Lower leg skin (tissue), 4 donors: ENCODE results near the gene CTIF. TPM values are rescaled to one million over a fixed set of nuclear protein-coding genes. Genes with fewer than 3 reads are reported as not detected.
A peak's percentile ranks its signal among the peaks of the same experiment; 100 is the strongest.

Experiments
- DNase-seq, 2 donors: peaks; one replicate each; pipeline ENCODE4 v3.0.0-alpha.2; 2019; ENCODE audit warnings: low spot score in 2 of 2
- H3K4me3 ChIP-seq: fragments of 200-600 bp; sonication (generic); 2 replicates; pipeline ENCODE4 v1.5.1; 2017; ENCODE audit warnings: mild to moderate bottlenecking, low read depth; ENCODE audit not compliant: poor library complexity, severe bottlenecking
- POLR2A ChIP-seq, 2 donors: fragments of 450-650 bp; IDR thresholded peaks; one replicate each; pipeline ENCODE4 v1.6.1; 2016 to 2017; ENCODE audit warnings: antibody characterized with exemption in 2 of 2, mild to moderate bottlenecking in 1 of 2, moderate library complexity in 1 of 2
- WGBS, 2 donors: methylation state at CpG; one replicate each; pipeline ENCODE4 v1.1.5; 2018; 5-methylcytosine and 5-hydroxymethylcytosine counted together
- intact Hi-C: fragments of 100-400 bp; cut with DNase I; formaldehyde crosslinking; loops from one replicate; pipeline ENCODE4 v1.15.0; 2023; ENCODE audit warnings: low total_unique reads
- total RNA-seq, 4 donors: library from RNA; depleted of rRNA; stranded (reverse); fragments of >200 nt; gene quantifications; one replicate each; pipeline ENCODE4 v1.1.0, GENCODE V29; 2016
- TF ChIP-seq, protein P1 (sequence below), 3 donors: fragments of 450-650 bp; IDR thresholded peaks; one replicate each; pipeline ENCODE4 v1.5.1; 2016; ENCODE audit warnings: antibody characterized with exemption in 3 of 3, mild to moderate bottlenecking in 3 of 3, moderate library complexity in 2 of 3

The CTIF gene
- total RNA-seq, 4 donors from 2014 or later: 22.6 to 44.0 (median 30.2) TPM

DNA sequence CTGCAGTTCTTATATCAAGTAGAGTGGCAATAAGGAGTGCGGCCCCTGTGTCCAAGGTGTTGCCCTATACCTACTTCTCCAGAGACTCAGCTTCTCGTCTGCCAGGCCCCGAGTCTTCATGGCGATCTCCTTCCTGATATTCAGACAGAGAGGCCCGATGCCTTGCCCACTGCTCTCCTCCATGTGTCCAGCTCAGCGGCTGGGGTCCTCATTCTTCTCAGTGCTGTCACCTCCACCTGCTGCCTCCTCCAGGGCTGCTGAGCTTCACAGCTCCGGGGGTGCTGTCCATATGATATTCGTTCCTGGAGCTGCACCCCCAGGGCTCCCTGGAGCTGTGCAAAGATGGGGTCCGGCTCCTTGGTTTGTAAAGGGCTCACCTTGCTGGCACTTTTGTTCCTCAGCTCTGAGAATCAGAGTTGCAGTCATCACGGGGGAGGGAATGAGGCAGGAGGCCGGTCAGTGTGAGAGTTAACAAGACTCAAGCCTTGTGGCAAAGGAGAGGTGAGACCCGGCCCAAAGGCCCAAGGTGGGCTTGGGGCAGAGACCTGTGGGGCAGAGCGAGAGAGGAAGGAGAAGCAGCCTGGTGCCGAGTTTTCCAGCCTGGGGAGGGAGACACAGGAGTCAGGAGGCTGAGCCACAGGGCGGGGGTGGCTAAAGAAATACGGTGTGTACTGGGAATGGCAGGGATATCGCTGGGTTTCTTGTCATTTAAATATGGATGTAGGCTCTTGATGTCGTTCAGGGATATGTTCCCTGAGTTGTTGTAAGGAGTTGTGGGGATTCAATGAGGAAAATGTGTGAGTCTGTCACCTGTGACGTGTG lies 120.6 kb downstream of the CTIF start:
- intact Hi-C loops: loop anchor here (5.0 kb wide), 1 partner anchor 182 kb away; no protein-coding TSS in a partner anchor
- 93% methylated on average over 19 of the region's 19 CpGs for WGBS, 2 donors
- DNase-seq: peak in 1 of 2 donors; percentile 70
- no peak overlapping the region for H3K4me3 ChIP-seq
- TF ChIP-seq, protein P1, sequence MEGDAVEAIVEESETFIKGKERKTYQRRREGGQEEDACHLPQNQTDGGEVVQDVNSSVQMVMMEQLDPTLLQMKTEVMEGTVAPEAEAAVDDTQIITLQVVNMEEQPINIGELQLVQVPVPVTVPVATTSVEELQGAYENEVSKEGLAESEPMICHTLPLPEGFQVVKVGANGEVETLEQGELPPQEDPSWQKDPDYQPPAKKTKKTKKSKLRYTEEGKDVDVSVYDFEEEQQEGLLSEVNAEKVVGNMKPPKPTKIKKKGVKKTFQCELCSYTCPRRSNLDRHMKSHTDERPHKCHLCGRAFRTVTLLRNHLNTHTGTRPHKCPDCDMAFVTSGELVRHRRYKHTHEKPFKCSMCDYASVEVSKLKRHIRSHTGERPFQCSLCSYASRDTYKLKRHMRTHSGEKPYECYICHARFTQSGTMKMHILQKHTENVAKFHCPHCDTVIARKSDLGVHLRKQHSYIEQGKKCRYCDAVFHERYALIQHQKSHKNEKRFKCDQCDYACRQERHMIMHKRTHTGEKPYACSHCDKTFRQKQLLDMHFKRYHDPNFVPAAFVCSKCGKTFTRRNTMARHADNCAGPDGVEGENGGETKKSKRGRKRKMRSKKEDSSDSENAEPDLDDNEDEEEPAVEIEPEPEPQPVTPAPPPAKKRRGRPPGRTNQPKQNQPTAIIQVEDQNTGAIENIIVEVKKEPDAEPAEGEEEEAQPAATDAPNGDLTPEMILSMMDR (IDR thresholded peaks at IDR 0.05): no peak
- no peak for TF ChIP-seq POLR2A (IDR thresholded peaks at IDR 0.05)

DNA sequence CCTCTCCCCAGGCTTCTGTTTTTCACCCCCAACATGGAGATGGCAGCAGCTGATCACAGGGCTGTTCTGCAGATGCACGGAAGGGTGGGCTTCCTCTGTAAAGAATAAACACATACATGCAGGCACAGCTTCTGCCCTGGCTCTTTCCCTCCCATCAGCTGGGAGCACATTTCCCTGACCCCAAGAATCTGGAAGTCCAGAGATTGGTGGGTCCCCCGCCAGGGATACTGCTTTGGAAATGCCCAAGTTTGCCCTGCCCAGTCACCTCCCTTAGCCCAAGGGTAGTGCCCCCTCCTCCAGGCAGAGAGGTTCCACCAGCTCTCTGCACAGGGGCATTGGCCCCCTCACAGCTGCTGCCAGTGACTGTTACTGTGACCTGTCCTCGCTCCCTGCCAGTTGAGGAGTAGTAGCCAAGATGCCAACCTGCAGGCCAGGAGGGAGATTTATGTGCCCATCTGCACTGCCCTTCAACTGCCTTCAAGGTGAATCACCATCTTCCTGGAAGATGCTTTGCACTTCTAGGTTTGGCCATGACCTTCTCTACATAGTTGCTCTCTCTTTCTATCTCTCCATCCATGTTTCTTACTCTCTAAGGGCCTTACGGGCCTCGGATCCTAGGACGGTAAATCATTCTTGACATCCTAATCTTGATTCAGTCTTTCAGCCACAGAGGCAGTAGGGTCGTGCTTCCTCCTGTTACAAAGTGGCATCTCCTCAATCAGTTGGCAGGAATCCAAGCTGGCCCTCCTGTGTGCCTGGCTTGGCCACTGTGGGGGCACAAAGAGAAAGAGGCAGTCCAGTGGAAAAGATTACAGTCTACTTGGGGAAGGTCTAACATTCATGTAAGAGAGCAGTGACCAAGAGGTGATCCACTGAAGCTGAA lies 121.8 kb downstream of the CTIF start:
- no peak for TF ChIP-seq POLR2A (IDR thresholded peaks at IDR 0.05)
- TF ChIP-seq, protein P1 (IDR thresholded peaks at IDR 0.05): no peak
- WGBS, 2 donors: 79 to 92% methylated on average over 7 of the region's 7 CpGs
- H3K4me3 ChIP-seq: no peak overlapping the region
- peak in 1 of 2 donors; percentile 68 for DNase-seq
- intact Hi-C loops: loop anchor here (5.0 kb wide), 1 partner anchor 183 kb away; no protein-coding TSS in a partner anchor

DNA sequence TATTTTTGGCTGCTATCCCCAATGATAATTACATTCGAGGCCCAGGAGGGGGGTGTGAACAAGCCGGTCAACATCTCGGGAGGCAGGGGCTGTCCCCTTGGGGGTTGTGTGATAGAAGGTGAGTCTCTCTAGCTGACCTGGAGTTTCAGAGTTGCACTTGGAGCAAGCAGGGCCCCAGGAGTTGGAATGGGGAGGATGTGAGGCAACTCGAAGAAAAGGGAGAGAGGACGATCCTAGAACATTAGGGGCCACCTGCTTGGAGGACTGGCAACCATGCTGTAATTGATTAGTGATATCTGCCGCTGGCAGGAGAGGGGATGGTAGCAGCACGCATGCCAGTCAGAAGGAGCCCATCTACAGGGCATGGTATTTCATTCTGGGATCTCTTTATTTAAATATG lies 122.6 kb downstream of the CTIF start:
- DNase-seq: peak in 1 of 2 donors; percentile 70
- intact Hi-C loops: loop anchor here (5.0 kb wide), 1 partner anchor 184 kb away; no protein-coding TSS in a partner anchor
- TF ChIP-seq, protein P1 (IDR thresholded peaks at IDR 0.05): no peak
- no peak for TF ChIP-seq POLR2A (IDR thresholded peaks at IDR 0.05)
- no peak overlapping the region for H3K4me3 ChIP-seq
- WGBS, 2 donors: 77 to 90% methylated on average over 7 of the region's 7 CpGs

DNA sequence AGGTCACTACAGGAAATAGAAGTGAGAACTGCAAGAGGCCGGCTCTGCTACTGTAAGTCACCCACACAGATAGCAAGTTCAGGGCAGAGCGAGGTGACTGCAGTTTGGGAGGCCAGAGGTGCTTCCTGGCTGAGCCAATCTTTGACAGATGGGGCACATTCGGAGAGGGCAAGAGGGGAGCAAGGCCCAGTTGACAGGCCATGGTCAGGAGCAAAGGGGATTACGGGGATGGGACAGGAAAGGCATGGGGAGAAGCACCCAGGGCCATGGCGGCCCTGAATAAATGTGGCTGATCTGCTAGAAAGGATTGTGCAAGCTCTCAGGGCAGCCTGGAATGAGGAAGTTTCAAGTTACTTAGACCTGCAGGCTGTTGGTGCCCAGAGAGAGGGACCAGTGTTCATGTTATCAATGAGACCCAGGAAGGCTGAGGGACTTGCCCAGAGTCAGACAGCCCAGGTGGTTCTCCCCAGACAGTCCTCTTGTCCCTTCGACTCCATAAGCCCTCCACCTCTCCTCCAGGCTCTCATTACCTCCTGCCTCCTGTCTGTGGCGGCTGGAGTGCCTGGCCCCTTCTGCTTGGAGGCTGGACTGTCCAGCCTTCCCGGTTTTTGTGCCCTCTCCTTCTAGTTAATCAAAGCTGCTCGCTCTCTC lies 123.3 kb downstream of the CTIF start:
- 70% methylated on average over 9 of the region's 9 CpGs for WGBS, 2 donors
- DNase-seq: peak in 1 of 2 donors; percentile 74
- intact Hi-C loops: loop anchor here (5.0 kb wide), 1 partner anchor 185 kb away; no protein-coding TSS in a partner anchor

More for the DNA sequence above, 123.3 kb downstream of the CTIF start:
- H3K4me3 ChIP-seq: no peak overlapping the region
- TF ChIP-seq POLR2A (IDR thresholded peaks at IDR 0.05): no peak
- TF ChIP-seq, protein P1 (IDR thresholded peaks at IDR 0.05): no peak
